HepG2 (cell line): ENCODE measurements around the gene RPL22L1. TPM values are rescaled to one million over a fixed set of nuclear protein-coding genes. Genes with fewer than 3 reads are reported as not detected.
A peak's percentile ranks its signal among the peaks of the same experiment; 100 is the strongest.

Experiments
- BHLHE40 ChIP-seq: IDR thresholded peaks from 2 replicates; pipeline ENCODE4 v1.6.1; 2011; ENCODE audit warnings: low read length, improper control_type of control experiment
- CHD2 ChIP-seq: IDR thresholded peaks from 2 replicates; pipeline ENCODE4 v1.6.1; 2011; ENCODE audit warnings: low read depth, low read length, improper control_type of control experiment
- GMEB2 ChIP-seq: IDR thresholded peaks from 2 replicates; pipeline ENCODE4 v1.6.1; 2016; ENCODE audit warnings: missing biosample characterization, missing genetic modification reagents, low read depth
- HCFC1 ChIP-seq: fragments of 150-350 bp; IDR thresholded peaks from 2 replicates; pipeline ENCODE4 v1.6.1; 2014; ENCODE audit warnings: low read depth, low read length
- HNRNPLL ChIP-seq: fragments of 200-400 bp; formaldehyde crosslinking; IDR thresholded peaks from 2 replicates; pipeline ENCODE4 v1.6.1; 2017; ENCODE audit warnings: mild to moderate bottlenecking, low read depth, low read length; ENCODE audit not compliant: poor library complexity, severe bottlenecking
- KDM5B ChIP-seq: sonication (generic); formaldehyde crosslinking; IDR thresholded peaks from 2 replicates; pipeline ENCODE4 v1.4.0; 2020; ENCODE audit warnings: missing genetic modification reagents, mild to moderate bottlenecking, borderline replicate concordance
- MEIS1 ChIP-seq: sonication (generic); formaldehyde crosslinking; IDR thresholded peaks from 2 replicates; pipeline ENCODE4 v1.9.0; 2021; ENCODE audit warnings: mild to moderate bottlenecking, missing genetic modification reagents, moderate library complexity, borderline replicate concordance
- NFE2 ChIP-seq: sonication (generic); formaldehyde crosslinking; IDR thresholded peaks from 2 replicates; pipeline ENCODE4 v1.4.0; 2020; ENCODE audit warnings: missing genetic modification reagents
- NFYB ChIP-seq: sonication (generic); formaldehyde crosslinking; IDR thresholded peaks from 2 replicates; pipeline ENCODE4 v1.4.0; 2020; ENCODE audit warnings: missing genetic modification reagents
- POLR2A ChIP-seq, 2 experiments: IDR thresholded peaks; 2 replicates each; pipeline ENCODE4 v1.6.1; 2011; ENCODE audit warnings: low read depth in 2 of 2, low read length in 2 of 2, mild to moderate bottlenecking in 1 of 2, moderate library complexity in 1 of 2; ENCODE audit not compliant: insufficient read depth in 1 of 2
- SP4 ChIP-seq: sonication (generic); formaldehyde crosslinking; IDR thresholded peaks from 2 replicates; pipeline ENCODE4 v1.8.1; 2023; ENCODE audit warnings: mild to moderate bottlenecking, missing genetic modification reagents
- ZNF10 ChIP-seq: sonication (generic); formaldehyde crosslinking; IDR thresholded peaks from 2 replicates; pipeline ENCODE4 v1.4.0; 2020; ENCODE audit warnings: mild to moderate bottlenecking, low read depth, missing genetic modification reagents, borderline replicate concordance
- ZNF230 ChIP-seq: sonication (generic); formaldehyde crosslinking; IDR thresholded peaks from 2 replicates; pipeline ENCODE4 v1.4.0; 2020; ENCODE audit warnings: mild to moderate bottlenecking, missing genetic modification reagents
- ZNF30 ChIP-seq: sonication (generic); formaldehyde crosslinking; IDR thresholded peaks from 2 replicates; pipeline ENCODE4 v1.5.0; 2020; ENCODE audit warnings: mild to moderate bottlenecking, missing genetic modification reagents
- ZNF512B ChIP-seq: sonication (generic); formaldehyde crosslinking; IDR thresholded peaks from 2 replicates; pipeline ENCODE4 v1.5.1; 2020; ENCODE audit warnings: missing genetic modification reagents, mild to moderate bottlenecking, borderline replicate concordance
- ZNF691 ChIP-seq: sonication (generic); formaldehyde crosslinking; IDR thresholded peaks from 2 replicates; pipeline ENCODE4 v1.4.0; 2020; ENCODE audit warnings: missing genetic modification reagents, low read depth, mild to moderate bottlenecking, borderline replicate concordance
- ZNF75D ChIP-seq: sonication (generic); formaldehyde crosslinking; IDR thresholded peaks from 2 replicates; pipeline ENCODE4 v1.8.1; 2023; ENCODE audit warnings: missing genetic modification reagents, mild to moderate bottlenecking, borderline replicate concordance
- ZNF891 ChIP-seq: sonication (generic); formaldehyde crosslinking; IDR thresholded peaks from 2 replicates; pipeline ENCODE4 v1.5.0; 2020; ENCODE audit warnings: mild to moderate bottlenecking, missing genetic modification reagents
- ZXDC ChIP-seq: sonication (generic); formaldehyde crosslinking; IDR thresholded peaks from 2 replicates; pipeline ENCODE4 v1.5.0; 2020; ENCODE audit warnings: mild to moderate bottlenecking, missing genetic modification reagents
- polyA plus RNA-seq, 8 experiments: library from polyadenylated mRNA; depleted of rRNA in 3 of 8; stranded (reverse) in 7 of 8; unstranded in 1 of 8; fragments of >200 nt; fragmentation: Illumina TruSeq in 4 of 8; extraction: Trizol in 4 of 8; gene quantifications; 2 replicates each; pipeline versions ENCODE4 v1.2.1 to v1.2.3, GENCODE V29; 2011 to 2016; ENCODE audit warnings: low read depth in 4 of 8, missing spikeins in 1 of 8, mixed read lengths in 1 of 8; ENCODE audit not compliant: insufficient read depth in 1 of 8
- total RNA-seq, 5 experiments: library from RNA; depleted of rRNA; stranded (reverse); fragments of >200 nt; fragmentation: Illumina TruSeq; extraction: Trizol; gene quantifications; 2 replicates each; pipeline ENCODE4 v1.2.3, GENCODE V29; 2016; ENCODE audit warnings: low read depth in 1 of 5

The RPL22L1 gene
- total and polyA plus RNA-seq, 2 of the 13 experiments (the other 11 are each of a cell fraction or from before 2014, with no cell fraction given), result 42.7 to 152 TPM

- TF ChIP-seq ZXDC (CRISPR knock-in tag), result peak; percentile 89; the same call in 1 of the 2 replicates
- TF ChIP-seq KDM5B (CRISPR knock-in tag), result peak; percentile 80; the same call in 1 of the 2 replicates
- TF ChIP-seq ZNF10 (CRISPR knock-in tag), result no peak
- TF ChIP-seq ZNF512B (CRISPR knock-in tag), result no peak
- TF ChIP-seq MEIS1 (CRISPR knock-in tag), result peak; percentile 74
- peak; percentile 88; the same call in 1 of the 2 replicates for TF ChIP-seq ZNF891 (CRISPR knock-in tag)
- peak; percentile 34; the same call in 1 of the 2 replicates for TF ChIP-seq ZNF230 (CRISPR knock-in tag)
- no peak for TF ChIP-seq ZNF30 (CRISPR knock-in tag)
- no peak for TF ChIP-seq ZNF75D (CRISPR knock-in tag)
- no peak for TF ChIP-seq NFE2 (CRISPR knock-in tag)
- TF ChIP-seq GMEB2 (CRISPR knock-in tag), result peak; percentile 95
- peak; percentile 84 for TF ChIP-seq SP4
- no peak; the same call in 1 of the 2 replicates for TF ChIP-seq NFYB (CRISPR knock-in tag)
- TF ChIP-seq BHLHE40, result peak; percentile 72
- peak; percentile 98 to 99 for TF ChIP-seq POLR2A (IDR thresholded peaks at IDR 0.05; ENCODE audit: insufficient read depth in 1 of 2, low read depth in 2 of 2, low read length in 2 of 2)
- TF ChIP-seq ZNF691, result peak; percentile 74; the same call in 1 of the 2 replicates
- TF ChIP-seq HCFC1, result peak; percentile 40
- peak; percentile 63; the same call in 1 of the 2 replicates for TF ChIP-seq CHD2
- peak; percentile 98 for TF ChIP-seq HNRNPLL
These were observed at the start of gene RPL22L1 (continued) for GRCh38 chr3:170869645-170870593.
